PC-3 (cell line): ENCODE measurements around the gene ESYT3. TPM values are rescaled to one million over a fixed set of nuclear protein-coding genes. Genes with fewer than 3 reads are reported as not detected.
A peak's percentile ranks its signal among the peaks of the same experiment; 100 is the strongest.

ENCODE experiments used
- ATAC-seq: fragments of 200-7000 bp; cut with Tn5 transposase; 2 replicates; pipeline ENCODE4 v1.9.1; 2020; ENCODE audit warnings: mild to moderate bottlenecking, moderate library complexity
- BruUV-seq: library from RNA; stranded (reverse); fragments of 400-500 nt; replicated peaks from 2 replicates; lab custom pipeline; 2021; lab: Mats Ljungman, UMichigan
- CTCF ChIA-PET: fragments of 300-600 bp; sonication (Branson Sonifier 250); formaldehyde crosslinking; loops from one replicate; lab custom pipeline; 2022; ENCODE audit warnings: antibody characterized with exemption; lab: Charles Lee
- POLR2A ChIA-PET: fragments of 300-600 bp; sonication (Branson Sonifier 250); formaldehyde crosslinking; loops from one replicate; lab custom pipeline; 2022; ENCODE audit warnings: antibody characterized with exemption; ENCODE audit not compliant: unreplicated experiment; lab: Charles Lee
- DNase-seq: peaks from one replicate; pipeline ENCODE4 v3.0.0-alpha.2; 2015
- H2AFZ ChIP-seq: fragments of 300-600 bp; sonication (generic); 2 replicates; pipeline ENCODE4 v1.6.0; 2016; ENCODE audit warnings: antibody characterized with exemption, low read length
- H3F3A ChIP-seq: fragments of 300-600 bp; sonication (generic); one replicate; pipeline ENCODE4 v1.6.0; 2017; ENCODE audit warnings: antibody characterized with exemption, low read length, control low read depth, mild to moderate bottlenecking; ENCODE audit not compliant: unreplicated experiment
- H3K27ac ChIP-seq: fragments of 300-600 bp; sonication (generic); 2 replicates; pipeline ENCODE4 v1.5.1; 2016; ENCODE audit warnings: mild to moderate bottlenecking, low read length
- H3K27me3 ChIP-seq: fragments of 300-600 bp; sonication (generic); 2 replicates; pipeline ENCODE4 v1.6.1; 2016; ENCODE audit warnings: low read length, mixed read lengths
- H3K36me3 ChIP-seq: fragments of 300-600 bp; sonication (generic); 2 replicates; pipeline ENCODE4 v1.6.1; 2016; ENCODE audit warnings: low read depth, mixed run types, low read length, mixed read lengths
- H3K4me1 ChIP-seq: fragments of 300-600 bp; sonication (generic); 2 replicates; pipeline ENCODE4 v1.5.1; 2016; ENCODE audit warnings: low read length; ENCODE audit not compliant: insufficient read depth
- H3K4me2 ChIP-seq: fragments of 300-600 bp; sonication (generic); 2 replicates; pipeline ENCODE4 v1.6.0; 2016; ENCODE audit warnings: low read length
- H3K4me3 ChIP-seq: fragments of 300-600 bp; sonication (generic); 2 replicates; pipeline ENCODE4 v1.5.1; 2016; ENCODE audit warnings: mild to moderate bottlenecking, low read length, mixed read lengths
- H3K79me2 ChIP-seq: fragments of 300-600 bp; sonication (generic); 2 replicates; pipeline ENCODE4 v1.6.1; 2017; ENCODE audit warnings: low read length, mixed read lengths
- H3K9ac ChIP-seq: fragments of 300-600 bp; sonication (generic); 2 replicates; pipeline ENCODE4 v1.6.0; 2016; ENCODE audit warnings: mild to moderate bottlenecking, low read length
- H3K9me2 ChIP-seq: fragments of 300-600 bp; sonication (generic); replicated peaks from 2 replicates; pipeline ENCODE4 v1.6.1; 2016; ENCODE audit warnings: mixed run types, low read length, mixed read lengths
- H3K9me3 ChIP-seq: fragments of 300-600 bp; sonication (generic); 2 replicates; pipeline ENCODE4 v1.6.1; 2016; ENCODE audit warnings: low read length, mixed read lengths
- H4K20me1 ChIP-seq: fragments of 300-600 bp; sonication (generic); 2 replicates; pipeline ENCODE4 v1.6.1; 2016; ENCODE audit warnings: low read length, mixed read lengths
- CTCF ChIP-seq: fragments of 300-600 bp; sonication (generic); conservative IDR thresholded peaks from 2 replicates; pipeline ENCODE4 v1.5.1; 2017; ENCODE audit warnings: antibody characterized with exemption, low read depth, mild to moderate bottlenecking, low read length
- EZH2 ChIP-seq: fragments of 300-600 bp; sonication (generic); IDR thresholded peaks from one replicate; pipeline ENCODE4 v1.6.1; 2017; ENCODE audit warnings: antibody characterized with exemption, mild to moderate bottlenecking, low read length; ENCODE audit not compliant: unreplicated experiment
- EZH2phosphoT487 ChIP-seq: fragments of 300-600 bp; sonication (generic); IDR thresholded peaks from 2 replicates; pipeline ENCODE4 v1.6.1; 2018; ENCODE audit warnings: mild to moderate bottlenecking, antibody characterized with exemption, low read length, borderline replicate concordance
- intact Hi-C: fragments of 100-400 bp; cut with micrococcal nuclease; formaldehyde crosslinking; loops from 2 replicates; pipeline ENCODE4 v1.9.0; 2023
- total RNA-seq: library from RNA; depleted of rRNA; stranded (reverse); fragments of >200 nt; gene quantifications from 2 replicates; pipeline ENCODE4 v1.2.3, GENCODE V29; 2014

Gene ESYT3
- total RNA-seq, 1 experiment from 2014 or later = 1.6 TPM

DNA sequence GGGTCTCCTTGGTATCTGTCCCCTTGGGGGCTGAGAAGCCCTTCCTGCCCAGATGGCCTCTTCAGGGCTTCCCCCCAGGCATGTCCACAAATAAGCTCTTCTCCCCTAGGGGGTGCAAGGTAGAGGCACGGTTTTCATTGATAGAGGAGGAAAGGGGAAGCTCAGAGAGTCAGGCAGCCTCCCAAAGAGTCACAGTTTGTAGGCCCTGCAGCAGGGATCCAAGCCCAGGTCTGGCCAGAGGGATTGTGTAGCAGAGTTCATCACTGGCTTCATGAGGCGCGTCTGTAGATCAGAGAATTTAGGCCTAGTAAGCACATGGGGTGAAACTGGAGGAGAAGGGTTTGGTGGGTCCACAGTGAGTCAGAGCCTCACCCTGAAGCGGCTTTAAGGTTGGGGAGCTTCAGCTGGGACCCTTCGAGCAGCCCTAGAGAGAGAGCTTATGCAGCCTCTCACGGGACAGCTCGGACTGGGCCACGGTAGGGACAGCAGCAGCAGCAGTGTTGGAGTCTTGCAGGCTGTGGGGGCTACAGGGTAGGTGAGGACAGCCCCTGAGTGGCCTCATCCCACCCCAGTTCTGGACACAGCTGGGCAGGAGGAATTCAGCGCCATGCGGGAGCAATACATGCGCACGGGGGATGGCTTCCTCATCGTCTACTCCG is 37.5 kb upstream of the ESYT3 start:
- Histone ChIP-seq H3K9me2 (no peaks in the 10 kb centered on the region), H3K36me3 (no peaks in the 10 kb centered on the region), H3K9ac (no peak overlapping the region), H2AFZ (no peak overlapping the region), H3K27ac (no peak overlapping the region), H3K4me3 (no peak overlapping the region), H3K4me2 (no peak overlapping the region), H3K4me1 (no peaks in the 10 kb centered on the region), H4K20me1 (no peaks in the 10 kb centered on the region), H3K27me3 (no peaks in the 10 kb centered on the region), H3K79me2 (no peaks in the 10 kb centered on the region), H3F3A (no peaks in the 10 kb centered on the region), H3K9me3 (no peaks in the 10 kb centered on the region)
- intact Hi-C loops = no loop called here
- ATAC-seq (no peak), DNase-seq (no peak)
- ChIA-PET POLR2A (no interaction called here), CTCF (no interaction called here)
- BruUV-seq = no TSS peak
- no peak for TF ChIP-seq EZH2
- TF ChIP-seq EZH2phosphoT487 = no peak
- TF ChIP-seq CTCF = no peak

DNA sequence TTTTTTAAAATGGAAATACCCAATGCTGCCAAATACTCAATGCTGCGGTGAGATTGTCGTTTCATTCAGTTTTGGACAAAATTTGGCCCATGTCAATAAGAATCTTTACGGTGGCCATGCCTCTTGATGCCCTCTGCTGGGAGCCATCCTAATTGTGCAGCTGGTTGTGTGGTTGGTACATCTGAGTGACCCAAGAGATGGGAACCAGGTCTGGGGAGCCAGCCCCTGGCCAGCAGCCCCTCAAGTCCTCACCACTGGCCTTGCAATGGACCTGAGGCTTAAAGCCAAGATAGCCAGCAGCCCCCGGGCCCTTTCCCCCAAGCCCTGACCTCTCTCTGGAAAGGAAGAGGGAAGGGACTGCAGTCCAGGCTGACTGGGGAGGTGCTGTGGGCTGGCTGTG is 36.4 kb upstream of the ESYT3 start:
- Histone ChIP-seq H3K9me3 (no peaks in the 10 kb centered on the region), H3K4me2 (no peak overlapping the region), H3F3A (no peaks in the 10 kb centered on the region), H3K36me3 (no peaks in the 10 kb centered on the region), H3K9me2 (no peaks in the 10 kb centered on the region), H3K4me1 (no peaks in the 10 kb centered on the region), H3K27ac (no peak overlapping the region), H4K20me1 (no peaks in the 10 kb centered on the region), H3K79me2 (no peaks in the 10 kb centered on the region), H3K9ac (no peak overlapping the region), H3K4me3 (no peak overlapping the region), H3K27me3 (no peaks in the 10 kb centered on the region), H2AFZ (no peak overlapping the region)
- DNase-seq (peak; percentile 4), ATAC-seq (no peak)
- ChIA-PET POLR2A (no interaction called here), CTCF (no interaction called here)
- BruUV-seq = no TSS peak
- peak; percentile 45; the same call in 1 of the 2 replicates for TF ChIP-seq CTCF
- no peak for TF ChIP-seq EZH2
- intact Hi-C loops = loop anchor here (1.0 kb wide), 1 partner anchor 218 kb away; no protein-coding TSS in a partner anchor

DNA sequence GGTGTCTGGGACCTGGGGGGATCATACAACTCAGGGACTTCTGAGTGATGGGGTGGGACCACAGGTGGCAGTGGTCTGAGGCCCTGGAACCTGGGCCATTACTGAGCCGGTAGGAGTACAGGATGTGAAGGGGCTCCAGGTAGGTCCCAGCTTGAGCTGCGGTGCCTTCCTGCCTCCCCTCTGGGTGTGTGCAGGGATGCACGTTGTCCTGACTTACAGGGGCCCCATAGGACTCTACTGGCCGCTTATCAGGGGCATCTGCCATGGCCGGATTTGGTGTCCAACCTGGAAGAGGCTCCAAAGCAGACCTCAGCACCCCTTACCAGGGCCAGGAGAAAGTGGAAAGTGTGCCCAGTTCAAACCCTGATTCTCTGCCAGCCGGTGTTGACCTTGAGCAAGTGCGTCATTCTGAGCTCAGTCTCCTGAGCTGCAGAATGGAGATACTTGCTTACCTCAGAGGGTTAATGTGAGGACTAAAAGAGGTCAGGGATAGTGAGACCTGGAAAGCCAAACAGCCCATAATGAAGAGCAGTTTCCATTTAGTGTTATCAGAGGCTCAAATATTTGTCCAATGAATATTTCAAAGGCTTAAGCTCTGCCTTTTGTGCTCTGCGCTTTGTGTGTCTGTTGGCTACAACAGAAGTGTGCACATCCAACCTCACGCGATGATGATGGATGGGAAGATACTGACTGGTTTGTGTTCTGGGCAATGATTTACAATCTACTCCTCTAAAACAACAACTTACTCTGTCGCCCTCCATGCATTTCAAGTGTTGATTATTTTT is 35.4 kb upstream of the ESYT3 start:
- Histone ChIP-seq H3K27me3 (no peaks in the 10 kb centered on the region), H3K9ac (no peak overlapping the region), H3K4me2 (no peak overlapping the region), H3K79me2 (no peaks in the 10 kb centered on the region), H3K9me3 (no peaks in the 10 kb centered on the region), H2AFZ (no peak overlapping the region), H3K4me1 (no peaks in the 10 kb centered on the region), H3K9me2 (no peaks in the 10 kb centered on the region), H3K4me3 (no peak overlapping the region), H3K27ac (no peak overlapping the region), H3K36me3 (no peaks in the 10 kb centered on the region), H3F3A (no peaks in the 10 kb centered on the region), H4K20me1 (no peaks in the 10 kb centered on the region)
- DNase-seq (no peak), ATAC-seq (no peak)
- ChIA-PET POLR2A (no interaction called here), CTCF (no interaction called here)
- intact Hi-C loops = loop anchor here (1.0 kb wide), 1 partner anchor 219 kb away; no protein-coding TSS in a partner anchor
- BruUV-seq = no TSS peak
- TF ChIP-seq EZH2phosphoT487 (no peak), CTCF (no peak), EZH2 (no peak)
